ENCODE measurements around the gene OR51B5. TPM values are rescaled to one million over a fixed set of nuclear protein-coding genes. Genes with fewer than 3 reads are reported as not detected.

The OR51B5 gene
- total and polyA plus RNA-seq, 2 of the 13 experiments (the other 11 are each of a cell fraction or from before 2014, with no cell fraction given) = 0.16 to 0.18 TPM

DNA sequence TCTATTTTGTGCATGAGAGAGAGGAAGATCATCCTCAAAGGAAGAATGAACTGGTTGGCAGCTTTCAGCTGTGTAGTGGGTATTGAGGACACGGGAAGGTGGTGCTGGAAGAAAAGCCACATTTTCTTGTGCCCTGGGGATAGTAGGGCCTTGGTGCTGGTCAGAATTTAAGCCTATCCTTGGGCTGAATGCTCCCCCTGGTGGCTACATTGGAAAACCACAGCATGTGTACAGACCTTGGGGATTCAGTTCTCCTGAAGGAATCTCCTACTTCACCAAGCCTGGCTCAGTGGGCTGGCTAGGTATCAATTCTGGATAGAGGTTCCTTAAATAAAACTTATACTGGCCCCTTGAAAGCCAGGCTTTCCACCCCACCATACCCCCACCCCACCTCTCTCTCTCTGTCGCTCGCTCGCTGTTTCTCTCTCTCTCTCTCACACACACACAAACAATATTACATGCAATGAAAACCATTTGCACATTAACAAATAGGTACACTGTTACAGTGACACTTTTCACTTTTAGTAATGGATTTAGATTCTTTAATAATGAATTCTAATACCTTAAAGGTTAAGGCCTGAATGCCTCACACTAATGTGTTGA lies 37.5 kb upstream of the OR51B5 start:
- Histone ChIP-seq H3K36me3 (replicated peaks in 1 of 2; ENCODE audit: control insufficient read depth in 1 of 2, insufficient read depth in 2 of 2, low read length in 2 of 2) (no peaks in the 10 kb centered on the region), H3K4me3 (replicated peaks in 1 of 3; ENCODE audit: insufficient read depth in 1 of 3, low read depth in 2 of 3, low read length in 3 of 3) (no peak overlapping the region), H3K4me1 (ENCODE audit: insufficient read depth, low read length) (no peaks in the 10 kb centered on the region), H3K27me3 (ENCODE audit: control insufficient read depth in 1 of 2, insufficient read depth in 2 of 2, low read length in 2 of 2) (no peaks in the 10 kb centered on the region), H2AFZ (ENCODE audit: low read length) (no peak overlapping the region), H3K9me3 (ENCODE audit: low read length) (no peaks in the 10 kb centered on the region), H3K79me2 (ENCODE audit: insufficient read depth, low read length) (no peaks in the 10 kb centered on the region), H4K20me1 (ENCODE audit: insufficient read depth, low read length) (0 out of 2 replicates have a peak, but pooled peaks cover under 1% of the 10 kb centered on the region), H3K4me2 (ENCODE audit: low read depth, low read length) (no peak overlapping the region), H3K27ac (ENCODE audit: extremely low read length, insufficient read depth, low read length) (no peak overlapping the region), H3K9ac (ENCODE audit: insufficient read depth, low read depth, low read length) (no peak overlapping the region)
- TF ChIP-seq STAG1 (CRISPR knock-in tag; IDR thresholded peaks at IDR 0.05) (peak; percentile 74), MED1 (CRISPR knock-in tag; IDR thresholded peaks at IDR 0.05) (no peak), RAD21 (CRISPR knock-in tag; IDR thresholded peaks at IDR 0.05) (peak; percentile 44; the same call in 1 of the 2 replicates), SMC3 (IDR thresholded peaks at IDR 0.05; ENCODE audit: low read length) (peak; percentile 81), CTCF (CRISPR knock-in tag; IDR thresholded peaks at IDR 0.05) (peak; percentile 80)
- CTCF ChIA-PET (ENCODE audit: low intra/inter-chr PET ratio, low total read pairs) = interaction anchor here (0.9 to 2.2 kb wide), 4 partner anchors 176 to 755 kb away, joined by 3 to 21 read pairs (median 11); no protein-coding TSS in a partner anchor
- in situ Hi-C loops (cut with HindIII; ENCODE audit: extremely low pct_ligation_motif_present, low pct_unique_long_range_greater_than_20kb) = loop anchor here (5.0 to 10.0 kb wide), 2 partner anchors 179 to 256 kb away; partner anchors contain the start of gene OR51V1
- ATAC-seq (peak; percentile 95), FAIRE-seq (peak; percentile 64), DNase-seq (ENCODE audit: low spot score) (peak; percentile 52)
- BruUV-seq (replicated peaks) = no TSS peak
- intact Hi-C loops (cut with micrococcal nuclease; ENCODE audit: unreplicated experiment) = loop anchor here (1.0 kb wide), 1 partner anchor 176 kb away; no protein-coding TSS in a partner anchor
- POLR2A ChIA-PET = no interaction called here
- 57% methylated on average over 4 of the region's 4 CpGs for WGBS (ENCODE audit: low lambda C conversion rate)

- DNase-seq (ENCODE audit: low spot score) (no peak), FAIRE-seq (no peak), ATAC-seq (no peak)
- no peaks in the 10 kb centered on the region for H4K20me1 ChIP-seq (ENCODE audit: insufficient read depth, low read length)
- H3K9ac ChIP-seq (ENCODE audit: insufficient read depth, low read depth, low read length) = no peak overlapping the region
- H3K79me2 ChIP-seq (ENCODE audit: insufficient read depth, low read length) = no peaks in the 10 kb centered on the region
- no peak overlapping the region for H2AFZ ChIP-seq (ENCODE audit: low read length)
- H3K27ac ChIP-seq (ENCODE audit: extremely low read length, insufficient read depth, low read length) = no peak overlapping the region
- H3K36me3 ChIP-seq (replicated peaks in 1 of 2; ENCODE audit: control insufficient read depth in 1 of 2, insufficient read depth in 2 of 2, low read length in 2 of 2) = no peaks in the 10 kb centered on the region
- no peaks in the 10 kb centered on the region for H3K27me3 ChIP-seq (ENCODE audit: control insufficient read depth in 1 of 2, insufficient read depth in 2 of 2, low read length in 2 of 2)
- ChIA-PET CTCF (ENCODE audit: low intra/inter-chr PET ratio, low total read pairs) (no interaction called here), POLR2A (no interaction called here)
- in situ Hi-C loops (cut with HindIII; ENCODE audit: extremely low pct_ligation_motif_present, low pct_unique_long_range_greater_than_20kb) (no loop called here), intact Hi-C loops (cut with micrococcal nuclease; ENCODE audit: unreplicated experiment) (no loop called here)
- no TSS peak for BruUV-seq (replicated peaks)
- no peak overlapping the region for H3K4me3 ChIP-seq (replicated peaks in 1 of 3; ENCODE audit: insufficient read depth in 1 of 3, low read depth in 2 of 3, low read length in 3 of 3)
- H3K4me1 ChIP-seq (ENCODE audit: insufficient read depth, low read length) = no peaks in the 10 kb centered on the region
- no peak overlapping the region for H3K4me2 ChIP-seq (ENCODE audit: low read depth, low read length)
- no peaks in the 10 kb centered on the region for H3K9me3 ChIP-seq (ENCODE audit: low read length)
- TF ChIP-seq CERS6 (CRISPR knock-in tag; IDR thresholded peaks at IDR 0.05) = no peak
- TF ChIP-seq, protein P1, sequence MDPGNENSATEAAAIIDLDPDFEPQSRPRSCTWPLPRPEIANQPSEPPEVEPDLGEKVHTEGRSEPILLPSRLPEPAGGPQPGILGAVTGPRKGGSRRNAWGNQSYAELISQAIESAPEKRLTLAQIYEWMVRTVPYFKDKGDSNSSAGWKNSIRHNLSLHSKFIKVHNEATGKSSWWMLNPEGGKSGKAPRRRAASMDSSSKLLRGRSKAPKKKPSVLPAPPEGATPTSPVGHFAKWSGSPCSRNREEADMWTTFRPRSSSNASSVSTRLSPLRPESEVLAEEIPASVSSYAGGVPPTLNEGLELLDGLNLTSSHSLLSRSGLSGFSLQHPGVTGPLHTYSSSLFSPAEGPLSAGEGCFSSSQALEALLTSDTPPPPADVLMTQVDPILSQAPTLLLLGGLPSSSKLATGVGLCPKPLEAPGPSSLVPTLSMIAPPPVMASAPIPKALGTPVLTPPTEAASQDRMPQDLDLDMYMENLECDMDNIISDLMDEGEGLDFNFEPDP (CRISPR knock-in tag; conservative IDR thresholded peaks at IDR 0.05) = no peak
- TF ChIP-seq BRCA1 (CRISPR knock-in tag; IDR thresholded peaks at IDR 0.05) = no peak
- TF ChIP-seq UBTF (CRISPR knock-in tag; IDR thresholded peaks at IDR 0.05) = no peak
- no peak for TF ChIP-seq TEAD2 (CRISPR knock-in tag; IDR thresholded peaks at IDR 0.05)
- TF ChIP-seq PHF21A (CRISPR knock-in tag; IDR thresholded peaks at IDR 0.05) = no peak
- peak in 1 of 2 experiments; percentile 32; a peak in 2 of 4 replicates for TF ChIP-seq MAFK (conservative IDR thresholded peaks at IDR 0.05 in 1 of 2, IDR thresholded peaks at IDR 0.05 in 1 of 2; ENCODE audit: low read length in 2 of 2)
Observed at GRCh38 chr11:5369789-5370188, 26.5 kb upstream of the OR51B5 start.

All from HepG2 (cell line).